HL-60 (cell line): ENCODE measurements around the gene PANK2.
"Not testable (repeated sequence)": the region's sequence is repeated elsewhere in the genome, so short reads cannot be mapped to it uniquely, and the experiment has no call there.

Experiments
- GABPA ChIP-seq: IDR thresholded peaks from 2 replicates; pipeline ENCODE4 v1.6.1; 2012; ENCODE audit warnings: low read depth
- REST ChIP-seq: IDR thresholded peaks from 2 replicates; pipeline ENCODE4 v1.6.1; 2012; ENCODE audit warnings: low read depth; ENCODE audit not compliant: insufficient replicate concordance
- SPI1 ChIP-seq: IDR thresholded peaks from 2 replicates; pipeline ENCODE4 v1.6.1; 2012; ENCODE audit warnings: low read depth, mild to moderate bottlenecking, borderline replicate concordance
- TF ChIP-seq, protein P1 (sequence below): IDR thresholded peaks from one replicate; pipeline ENCODE4 v1.5.1; 2011; ENCODE audit warnings: low read length, control low read depth, inconsistent platforms; ENCODE audit not compliant: insufficient read depth

DNA sequence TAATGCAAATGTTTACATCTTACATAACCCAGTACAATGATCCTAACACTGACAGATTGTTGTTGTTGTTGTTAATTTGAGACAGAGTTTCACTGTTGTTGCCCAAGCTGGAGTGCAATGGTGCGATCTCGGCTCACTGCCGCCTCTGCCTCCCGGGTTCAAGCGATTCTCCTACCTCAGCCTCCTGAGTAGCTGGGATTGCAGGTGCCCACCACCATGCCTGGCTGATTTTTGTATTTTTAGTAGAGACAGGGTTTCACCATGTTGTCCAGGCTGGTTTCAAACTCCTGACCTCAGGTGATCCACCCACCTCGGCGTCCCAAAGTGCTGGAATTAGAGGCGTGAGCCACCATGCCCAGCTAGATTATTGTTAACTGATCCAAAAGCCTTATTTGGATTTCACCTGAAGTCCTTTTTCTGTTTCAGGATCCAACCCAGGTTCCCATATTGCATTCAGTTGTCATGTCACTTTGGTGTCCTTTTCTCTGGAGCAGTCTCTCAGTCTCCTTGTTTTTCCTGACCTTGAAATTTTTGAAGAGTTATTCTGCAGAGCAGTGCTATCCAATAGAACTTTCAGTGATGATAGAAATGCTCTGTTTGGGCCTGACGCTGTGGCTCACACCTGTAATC is 45.1 kb upstream of the PANK2 start:
- TF ChIP-seq, protein P1, sequence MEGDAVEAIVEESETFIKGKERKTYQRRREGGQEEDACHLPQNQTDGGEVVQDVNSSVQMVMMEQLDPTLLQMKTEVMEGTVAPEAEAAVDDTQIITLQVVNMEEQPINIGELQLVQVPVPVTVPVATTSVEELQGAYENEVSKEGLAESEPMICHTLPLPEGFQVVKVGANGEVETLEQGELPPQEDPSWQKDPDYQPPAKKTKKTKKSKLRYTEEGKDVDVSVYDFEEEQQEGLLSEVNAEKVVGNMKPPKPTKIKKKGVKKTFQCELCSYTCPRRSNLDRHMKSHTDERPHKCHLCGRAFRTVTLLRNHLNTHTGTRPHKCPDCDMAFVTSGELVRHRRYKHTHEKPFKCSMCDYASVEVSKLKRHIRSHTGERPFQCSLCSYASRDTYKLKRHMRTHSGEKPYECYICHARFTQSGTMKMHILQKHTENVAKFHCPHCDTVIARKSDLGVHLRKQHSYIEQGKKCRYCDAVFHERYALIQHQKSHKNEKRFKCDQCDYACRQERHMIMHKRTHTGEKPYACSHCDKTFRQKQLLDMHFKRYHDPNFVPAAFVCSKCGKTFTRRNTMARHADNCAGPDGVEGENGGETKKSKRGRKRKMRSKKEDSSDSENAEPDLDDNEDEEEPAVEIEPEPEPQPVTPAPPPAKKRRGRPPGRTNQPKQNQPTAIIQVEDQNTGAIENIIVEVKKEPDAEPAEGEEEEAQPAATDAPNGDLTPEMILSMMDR = not testable (repeated sequence)
- not testable (repeated sequence) for TF ChIP-seq REST, SPI1, GABPA
